Urinary bladder (tissue), 4 donors: ENCODE results near the gene SPRED2. TPM values are rescaled to one million over a fixed set of nuclear protein-coding genes. Genes with fewer than 3 reads are reported as not detected.
A peak's percentile ranks its signal among the peaks of the same experiment; 100 is the strongest.
"Not testable (repeated sequence)": the region's sequence is repeated elsewhere in the genome, so short reads cannot be mapped to it uniquely, and the experiment has no call there.

Experiments
- DNase-seq: peaks from one replicate; pipeline ENCODE4 v3.0.0-alpha.2; 2015; ENCODE audit errors: extremely low spot score
- H3K27ac ChIP-seq: one replicate; pipeline ENCODE4 v1.5.1; 2013; ENCODE audit warnings: low read depth, mild to moderate bottlenecking, moderate library complexity
- H3K36me3 ChIP-seq: one replicate; pipeline ENCODE4 v1.6.1; 2013; ENCODE audit warnings: mild to moderate bottlenecking, moderate library complexity; ENCODE audit not compliant: insufficient read depth
- H3K4me1 ChIP-seq: one replicate; pipeline ENCODE4 v1.6.1; 2013; ENCODE audit warnings: mild to moderate bottlenecking, moderate library complexity; ENCODE audit not compliant: insufficient read depth
- H3K4me3 ChIP-seq: one replicate; pipeline ENCODE4 v1.5.1; 2013; ENCODE audit warnings: low read depth, low read length
- WGBS: extraction: QIAGEN DNeasy Blood & Tissue Kit; methylation state at CpG from one replicate; pipeline ENCODE4 v1.1.7; 2013; 5-methylcytosine and 5-hydroxymethylcytosine counted together
- polyA plus RNA-seq: library from polyadenylated mRNA; stranded (reverse); fragments of 200-250 nt; gene quantifications from one replicate; pipeline ENCODE4 v1.2.3, GENCODE V29; 2013
- total RNA-seq: library from RNA; depleted of rRNA; stranded (reverse); fragments of >200 nt; gene quantifications from one replicate; pipeline ENCODE4 v1.2.3, GENCODE V29; 2014
- donor health status: healthy with polysubstance abuse.
- donor health status: healthy.

Gene SPRED2
- total and polyA plus RNA-seq, 2 donors = 12.0 to 19.1 TPM

GRCh38 chr2:65338830-65339495 is 93.4 kb downstream of the SPRED2 start:
- not testable (repeated sequence) for H3K36me3 ChIP-seq, DNase-seq, H3K4me1 ChIP-seq, H3K27ac ChIP-seq, H3K4me3 ChIP-seq
- 96% methylated on average over 35 of the region's 39 CpGs for WGBS

GRCh38 chr2:65337915-65338314 is 94.5 kb downstream of the SPRED2 start:
- not testable (repeated sequence) for DNase-seq, H3K4me3 ChIP-seq, H3K27ac ChIP-seq, H3K4me1 ChIP-seq, H3K36me3 ChIP-seq
- 92% methylated on average over 6 of the region's 11 CpGs for WGBS

GRCh38 chr2:65334714-65335113 is 97.7 kb downstream of the SPRED2 start:
- 96% methylated on average over 4 of the region's 4 CpGs for WGBS
- DNase-seq = no peak

GRCh38 chr2:65331336-65332025 is 100.9 kb downstream of the SPRED2 start:
- WGBS = 87% methylated on average over 7 of the region's 7 CpGs
- no peaks in the 10 kb centered on the region for H3K4me1 ChIP-seq
- H3K27ac ChIP-seq = no peak overlapping the region
- no peak overlapping the region for H3K4me3 ChIP-seq
- no peaks in the 10 kb centered on the region for H3K36me3 ChIP-seq
- no peak for DNase-seq

More at GRCh38 chr2:65334714-65335113, 97.7 kb downstream of the SPRED2 start:
- no peaks in the 10 kb centered on the region for H3K4me1 ChIP-seq
- no peaks in the 10 kb centered on the region for H3K36me3 ChIP-seq
- H3K27ac ChIP-seq = no peak overlapping the region
- no peak overlapping the region for H3K4me3 ChIP-seq

GRCh38 chr2:65329525-65329924 is 102.9 kb downstream of the SPRED2 start:
- 67% methylated on average over 5 of the region's 5 CpGs for WGBS
- H3K36me3 ChIP-seq = no peaks in the 10 kb centered on the region
- H3K4me1 ChIP-seq = no peaks in the 10 kb centered on the region
- DNase-seq = no peak
- H3K4me3 ChIP-seq = no peak overlapping the region
- no peak overlapping the region for H3K27ac ChIP-seq

GRCh38 chr2:65326276-65326675 is 106.1 kb downstream of the SPRED2 start:
- no peak overlapping the region for H3K27ac ChIP-seq
- DNase-seq = no peak
- no peak overlapping the region for H3K4me3 ChIP-seq
- 90% methylated on average over 4 of the region's 4 CpGs for WGBS
- H3K36me3 ChIP-seq = no peaks in the 10 kb centered on the region
- H3K4me1 ChIP-seq = no peaks in the 10 kb centered on the region

GRCh38 chr2:65325066-65325465 is 107.3 kb downstream of the SPRED2 start:
- WGBS = 97% methylated on average over 2 of the region's 2 CpGs
- no peaks in the 10 kb centered on the region for H3K36me3 ChIP-seq
- no peak overlapping the region for H3K27ac ChIP-seq
- no peak overlapping the region for H3K4me3 ChIP-seq
- H3K4me1 ChIP-seq = no peaks in the 10 kb centered on the region
- DNase-seq = no peak

GRCh38 chr2:65320946-65321345 is 111.5 kb downstream of the SPRED2 start:
- DNase-seq = no peak
- Histone ChIP-seq H3K36me3 (no peaks in the 10 kb centered on the region), H3K27ac (no peak overlapping the region), H3K4me3 (no peak overlapping the region), H3K4me1 (no peaks in the 10 kb centered on the region)
- 94% methylated on average over 2 of the region's 2 CpGs for WGBS

- no peak overlapping the region for H3K4me3 ChIP-seq
- no peaks in the 10 kb centered on the region for H3K36me3 ChIP-seq
- 56% methylated on average over 9 of the region's 9 CpGs for WGBS
- H3K4me1 ChIP-seq = no peaks in the 10 kb centered on the region
- no peak for DNase-seq
- H3K27ac ChIP-seq = no peak overlapping the region
These were observed 112.2 kb downstream of the SPRED2 start for GRCh38 chr2:65320042-65320725.

GRCh38 chr2:65319674-65320041 is 112.7 kb downstream of the SPRED2 start:
- Histone ChIP-seq H3K4me1 (no peaks in the 10 kb centered on the region), H3K27ac (peak overlapping the region; percentile 72), H3K36me3 (no peaks in the 10 kb centered on the region), H3K4me3 (no peak overlapping the region)
- DNase-seq = no peak
- 91% methylated on average over 1 of the region's 1 CpG for WGBS

GRCh38 chr2:65319072-65319673 is 113.2 kb downstream of the SPRED2 start:
- no peaks in the 10 kb centered on the region for H3K4me1 ChIP-seq
- H3K27ac ChIP-seq = peak overlapping the region; percentile 72
- WGBS = 95% methylated on average over 5 of the region's 5 CpGs
- H3K4me3 ChIP-seq = no peak overlapping the region
- H3K36me3 ChIP-seq = no peaks in the 10 kb centered on the region
- DNase-seq = no peak

GRCh38 chr2:65317841-65318240 is 114.6 kb downstream of the SPRED2 start:
- no peak overlapping the region for H3K27ac ChIP-seq
- H3K4me3 ChIP-seq = no peak overlapping the region
- peaks cover 2% of the 10 kb centered on the region for H3K36me3 ChIP-seq
- DNase-seq = no peak
- 98% methylated on average over 7 of the region's 7 CpGs for WGBS
- no peaks in the 10 kb centered on the region for H3K4me1 ChIP-seq

GRCh38 chr2:65317351-65317750 is 115.0 kb downstream of the SPRED2 start:
- 93% methylated on average over 7 of the region's 7 CpGs for WGBS
- H3K36me3 ChIP-seq, H3K4me1 ChIP-seq, DNase-seq, H3K27ac ChIP-seq, H3K4me3 ChIP-seq: not testable (repeated sequence)

GRCh38 chr2:65316072-65316471 is 116.3 kb downstream of the SPRED2 start:
- DNase-seq = peak; percentile 82
- H3K4me3 ChIP-seq = no peak overlapping the region
- peaks cover 2% of the 10 kb centered on the region for H3K36me3 ChIP-seq
- WGBS = 42% methylated on average over 6 of the region's 6 CpGs
- H3K27ac ChIP-seq = peak overlapping the region; percentile 78
- H3K4me1 ChIP-seq = no peaks in the 10 kb centered on the region
